GM12874 (cell line): ENCODE results near the gene NCOA1.

Experiments
- TF ChIP-seq, protein P1 (sequence below): IDR thresholded peaks from 2 replicates; pipeline ENCODE4 v1.5.1; 2011; ENCODE audit warnings: low read depth, mild to moderate bottlenecking, control low read depth, low read length, moderate library complexity; ENCODE audit not compliant: insufficient read depth

The NCOA1 gene

DNA sequence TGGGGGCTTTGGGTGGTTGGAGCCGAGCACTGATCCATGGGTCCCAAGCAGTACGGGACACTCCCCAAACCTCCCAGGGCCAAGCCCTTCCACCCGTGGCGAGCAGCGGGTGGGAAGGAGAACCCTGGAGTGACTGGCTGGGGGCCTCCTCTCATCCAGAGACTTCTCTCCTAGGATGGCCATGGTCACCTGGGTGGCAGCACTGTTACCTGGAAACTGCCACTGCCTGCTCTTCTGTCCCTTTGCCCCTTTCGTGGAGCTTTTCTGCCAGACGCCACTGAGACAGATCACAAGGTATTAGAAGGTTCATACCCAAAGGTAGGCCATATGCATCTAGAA is 329.1 kb downstream of the NCOA1 start:
- TF ChIP-seq, protein P1, sequence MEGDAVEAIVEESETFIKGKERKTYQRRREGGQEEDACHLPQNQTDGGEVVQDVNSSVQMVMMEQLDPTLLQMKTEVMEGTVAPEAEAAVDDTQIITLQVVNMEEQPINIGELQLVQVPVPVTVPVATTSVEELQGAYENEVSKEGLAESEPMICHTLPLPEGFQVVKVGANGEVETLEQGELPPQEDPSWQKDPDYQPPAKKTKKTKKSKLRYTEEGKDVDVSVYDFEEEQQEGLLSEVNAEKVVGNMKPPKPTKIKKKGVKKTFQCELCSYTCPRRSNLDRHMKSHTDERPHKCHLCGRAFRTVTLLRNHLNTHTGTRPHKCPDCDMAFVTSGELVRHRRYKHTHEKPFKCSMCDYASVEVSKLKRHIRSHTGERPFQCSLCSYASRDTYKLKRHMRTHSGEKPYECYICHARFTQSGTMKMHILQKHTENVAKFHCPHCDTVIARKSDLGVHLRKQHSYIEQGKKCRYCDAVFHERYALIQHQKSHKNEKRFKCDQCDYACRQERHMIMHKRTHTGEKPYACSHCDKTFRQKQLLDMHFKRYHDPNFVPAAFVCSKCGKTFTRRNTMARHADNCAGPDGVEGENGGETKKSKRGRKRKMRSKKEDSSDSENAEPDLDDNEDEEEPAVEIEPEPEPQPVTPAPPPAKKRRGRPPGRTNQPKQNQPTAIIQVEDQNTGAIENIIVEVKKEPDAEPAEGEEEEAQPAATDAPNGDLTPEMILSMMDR, result no peak
